K562 (cell line): ENCODE measurements around the gene ZSCAN12. TPM values are rescaled to one million over a fixed set of nuclear protein-coding genes. Genes with fewer than 3 reads are reported as not detected.

Source experiments
- ATAC-seq: fragments of 200-7000 bp; cut with Tn5 transposase; 3 replicates; pipeline ENCODE4 v1.9.1; 2020; ENCODE audit warnings: moderate library complexity
- BruUV-seq: library from RNA; stranded (reverse); fragments of 400-500 nt; replicated peaks from 2 replicates; lab custom pipeline; 2021; lab: Mats Ljungman, UMichigan
- CTCF ChIA-PET: fragments of 300-600 bp; formaldehyde crosslinking; extraction: SDS; loops from one replicate; lab custom pipeline; 2021; ENCODE audit warnings: low intra/inter-chr PET ratio; lab: Yijun Ruan, JAX
- POLR2A ChIA-PET: fragments of 300-600, 350-650 bp; sonication (Branson Sonifier 250); formaldehyde crosslinking; extraction: SDS; loops from one replicate; lab custom pipeline; 2021; ENCODE audit warnings: antibody characterized with exemption, inconsistent platforms; lab: Yijun Ruan, JAX
- DNase-seq, 4 experiments: peaks; one replicate each; pipeline versions ENCODE4 v3.0.0 to v3.0.0-alpha.2; 2011 to 2018; ENCODE audit warnings: low spot score in 3 of 4, mixed read lengths in 3 of 4; ENCODE audit errors: extremely low read depth in 1 of 4
- FAIRE-seq: peaks from 2 replicates; lab custom pipeline; 2011; peaks lifted over from hg19 to GRCh38; lab: Jason Lieb, UNC
- H2AFZ ChIP-seq: 2 replicates; pipeline ENCODE4 v1.6.0; 2011; ENCODE audit warnings: low read depth, low read length, control low read depth, inconsistent platforms
- H3K27ac ChIP-seq: fragments of 200-600 bp; 3 replicates; pipeline ENCODE4 v1.8.0; 2011; ENCODE audit warnings: low read depth, mild to moderate bottlenecking, control low read depth, inconsistent platforms, low read length, moderate library complexity, mixed read lengths; ENCODE audit errors: extremely low read depth
- H3K27me3 ChIP-seq, 2 experiments: fragments of 300-600 bp in 1 of 2; 2 replicates in 1 of 2; 3 replicates in 1 of 2; pipeline versions ENCODE4 v1.6.0 to v1.8.0; 2011; ENCODE audit warnings: inconsistent platforms in 2 of 2, low read length in 2 of 2, mild to moderate bottlenecking in 1 of 2, mixed read lengths in 1 of 2, moderate library complexity in 1 of 2; ENCODE audit not compliant: control insufficient read depth in 2 of 2, insufficient read depth in 2 of 2
- H3K36me3 ChIP-seq: fragments of 300-600 bp; 3 replicates; pipeline ENCODE4 v1.8.0; 2011; ENCODE audit warnings: mild to moderate bottlenecking, low read length, inconsistent platforms; ENCODE audit not compliant: control insufficient read depth, insufficient read depth
- H3K4me1 ChIP-seq, 2 experiments: fragments of 200-600 bp in 1 of 2; replicated peaks in 1 of 2; 2 replicates in 1 of 2; 3 replicates in 1 of 2; pipeline versions ENCODE4 v1.5.1 to v1.8.0; 2011; ENCODE audit warnings: inconsistent platforms in 2 of 2, low read length in 2 of 2, mild to moderate bottlenecking in 1 of 2, mixed read lengths in 1 of 2, moderate library complexity in 1 of 2; ENCODE audit not compliant: control insufficient read depth in 2 of 2, insufficient read depth in 2 of 2
- H3K4me2 ChIP-seq: 2 replicates; pipeline ENCODE4 v1.6.1; 2011; ENCODE audit warnings: low read length, control low read depth, inconsistent platforms, mixed read lengths; ENCODE audit not compliant: insufficient read depth
- H3K4me3 ChIP-seq: fragments of 200-600 bp; sonication (generic), shearing (Covaris generic); 2 replicates; pipeline ENCODE4 v1.5.1; 2016; ENCODE audit warnings: control low read depth, inconsistent platforms
- H3K79me2 ChIP-seq: fragments of 200-600 bp; 3 replicates; pipeline ENCODE4 v1.8.0; 2011; ENCODE audit warnings: low read length, inconsistent platforms; ENCODE audit not compliant: control insufficient read depth, insufficient read depth
- H3K9ac ChIP-seq, 2 experiments: 2 replicates each; pipeline versions ENCODE4 v1.6.0 to v1.6.1; 2011; ENCODE audit warnings: low read depth in 2 of 2, low read length in 2 of 2, control low read depth in 1 of 2, inconsistent platforms in 1 of 2, mild to moderate bottlenecking in 1 of 2, mixed read lengths in 1 of 2; ENCODE audit not compliant: insufficient read depth in 1 of 2
- H3K9me1 ChIP-seq: one replicate; pipeline ENCODE4 v1.6.0; 2011; ENCODE audit warnings: inconsistent platforms, mild to moderate bottlenecking, low read length, moderate library complexity; ENCODE audit not compliant: control insufficient read depth, insufficient read depth
- H3K9me3 ChIP-seq: replicated peaks from 2 replicates; pipeline ENCODE4 v1.5.1; 2011; ENCODE audit warnings: low read depth, low read length, inconsistent platforms; ENCODE audit not compliant: control insufficient read depth, insufficient read depth
- H4K20me1 ChIP-seq: replicated peaks from 2 replicates; pipeline ENCODE4 v1.6.1; 2011; ENCODE audit warnings: low read length, inconsistent platforms, mixed read lengths; ENCODE audit not compliant: control insufficient read depth, insufficient read depth
- ARHGAP35 ChIP-seq: fragments of 450-650 bp; IDR thresholded peaks from 2 replicates; pipeline ENCODE4 v1.6.1; 2018; ENCODE audit not compliant: partially characterized antibody
- NFRKB ChIP-seq: fragments of 450-650 bp; IDR thresholded peaks from 2 replicates; pipeline ENCODE4 v1.6.1; 2016; ENCODE audit warnings: low read depth
- POLR2AphosphoS2 ChIP-seq: IDR thresholded peaks from 2 replicates; pipeline ENCODE4 v1.6.1; 2012; ENCODE audit warnings: low read length, improper control_type of control experiment
- ZBTB26 ChIP-seq: fragments of 450-650 bp; formaldehyde crosslinking; IDR thresholded peaks from 2 replicates; pipeline ENCODE4 v1.4.0; 2022; ENCODE audit warnings: missing genetic modification characterization
- ZNF316 ChIP-seq: fragments of 450-650 bp; IDR thresholded peaks from 2 replicates; pipeline ENCODE4 v1.6.1; 2016
- ZNF75A ChIP-seq: fragments of 450-650 bp; formaldehyde crosslinking; IDR thresholded peaks from 2 replicates; pipeline ENCODE4 v1.4.0; 2020; ENCODE audit warnings: mild to moderate bottlenecking
- WGBS: fragments of 100-300 bp; shearing (Covaris generic); methylation state at CpG from one replicate; pipeline ENCODE4 v1.1.6; 2016; ENCODE audit warnings: low coverage, mixed read lengths; ENCODE audit not compliant: insufficient coverage; ENCODE audit errors: missing lambda C conversion rate; 5-methylcytosine and 5-hydroxymethylcytosine counted together
- in situ Hi-C: fragments of 300-500 bp; cut with MboI; formaldehyde crosslinking; loops from 4 replicates; pipeline ENCODE4 v1.15.0; 2018; ENCODE audit warnings: inconsistent platforms, mixed read lengths
- intact Hi-C: fragments of 100-400 bp; cut with micrococcal nuclease; formaldehyde crosslinking; loops from 2 replicates; pipeline ENCODE4 v1.14.2; 2022
- polyA plus RNA-seq, 8 experiments: library from polyadenylated mRNA; depleted of rRNA in 4 of 8; stranded (reverse) in 5 of 8; unstranded in 3 of 8; fragments of >200 nt; fragmentation: Nextera tagmentation in 2 of 8; fragmentation: Illumina TruSeq in 1 of 8; extraction: Ambion mirVana in 2 of 8; extraction: Trizol in 1 of 8; gene quantifications; 2 replicates each; pipeline versions ENCODE4 v1.2.1 to v1.2.3, GENCODE V29; 2011 to 2014; ENCODE audit warnings: inconsistent platforms in 1 of 8, missing spikeins in 1 of 8
- total RNA-seq, 7 experiments: library from RNA; depleted of rRNA in 6 of 7; stranded (reverse); fragments of >200 nt in 6 of 7; fragmentation: Illumina TruSeq in 2 of 7; extraction: Trizol in 2 of 7; gene quantifications; 2 replicates each; pipeline versions ENCODE4 v1.2.1 to v1.2.3, GENCODE V29; 2011 to 2021; ENCODE audit warnings: low replicate concordance in 1 of 7
- TF ChIP-seq, protein P1 (sequence below): fragments of 450-650 bp; IDR thresholded peaks from 2 replicates; pipeline ENCODE4 v1.6.1; 2016; ENCODE audit warnings: mild to moderate bottlenecking, moderate library complexity

The ZSCAN12 gene
- total and polyA plus RNA-seq, 9 of the 15 experiments (the other 6 are each of a cell fraction or from before 2014, with no cell fraction given): 2.5 to 19.6 (median 12.5) TPM

- no peak for TF ChIP-seq ZNF316
Measured at GRCh38 chr6:28383235-28384142, 16.1 kb downstream of the ZSCAN12 start (continued).

- H3K27ac ChIP-seq: no peak overlapping the region
- H3K36me3 ChIP-seq: peaks cover 89% of the 10 kb centered on the region
- no peak overlapping the region for H2AFZ ChIP-seq
- peaks cover 4 to 6% of the 10 kb centered on the region in 2 experiments; a peak in 3 of 5 replicates for H3K4me1 ChIP-seq
- ChIA-PET CTCF (no interaction called here), POLR2A (interaction anchor here (1.6 kb wide), 1 partner anchor 42 kb away, joined by 3 read pairs; no protein-coding TSS in a partner anchor)
- H3K9ac ChIP-seq: no peak overlapping the region
- peaks cover 18% of the 10 kb centered on the region for H3K9me3 ChIP-seq
- BruUV-seq: no TSS peak
- no peak for FAIRE-seq
- in situ Hi-C loops: no loop called here
- WGBS: 93% methylated on average over 2 of the region's 2 CpGs
- no peaks in the 10 kb centered on the region for H3K27me3 ChIP-seq
- no peaks in the 10 kb centered on the region for H3K9me1 ChIP-seq
- no peak overlapping the region for H3K4me2 ChIP-seq
- no peak overlapping the region for H3K4me3 ChIP-seq
- intact Hi-C loops: no loop called here
- no peak for ATAC-seq
- H3K79me2 ChIP-seq: peaks cover 63% of the 10 kb centered on the region
- no peak for DNase-seq
- H4K20me1 ChIP-seq: no peaks in the 10 kb centered on the region
- TF ChIP-seq POLR2AphosphoS2: 0 out of 2 replicates have a peak, but pooled peaks have one; percentile 42
- no peak for TF ChIP-seq ARHGAP35
- TF ChIP-seq, protein P1, sequence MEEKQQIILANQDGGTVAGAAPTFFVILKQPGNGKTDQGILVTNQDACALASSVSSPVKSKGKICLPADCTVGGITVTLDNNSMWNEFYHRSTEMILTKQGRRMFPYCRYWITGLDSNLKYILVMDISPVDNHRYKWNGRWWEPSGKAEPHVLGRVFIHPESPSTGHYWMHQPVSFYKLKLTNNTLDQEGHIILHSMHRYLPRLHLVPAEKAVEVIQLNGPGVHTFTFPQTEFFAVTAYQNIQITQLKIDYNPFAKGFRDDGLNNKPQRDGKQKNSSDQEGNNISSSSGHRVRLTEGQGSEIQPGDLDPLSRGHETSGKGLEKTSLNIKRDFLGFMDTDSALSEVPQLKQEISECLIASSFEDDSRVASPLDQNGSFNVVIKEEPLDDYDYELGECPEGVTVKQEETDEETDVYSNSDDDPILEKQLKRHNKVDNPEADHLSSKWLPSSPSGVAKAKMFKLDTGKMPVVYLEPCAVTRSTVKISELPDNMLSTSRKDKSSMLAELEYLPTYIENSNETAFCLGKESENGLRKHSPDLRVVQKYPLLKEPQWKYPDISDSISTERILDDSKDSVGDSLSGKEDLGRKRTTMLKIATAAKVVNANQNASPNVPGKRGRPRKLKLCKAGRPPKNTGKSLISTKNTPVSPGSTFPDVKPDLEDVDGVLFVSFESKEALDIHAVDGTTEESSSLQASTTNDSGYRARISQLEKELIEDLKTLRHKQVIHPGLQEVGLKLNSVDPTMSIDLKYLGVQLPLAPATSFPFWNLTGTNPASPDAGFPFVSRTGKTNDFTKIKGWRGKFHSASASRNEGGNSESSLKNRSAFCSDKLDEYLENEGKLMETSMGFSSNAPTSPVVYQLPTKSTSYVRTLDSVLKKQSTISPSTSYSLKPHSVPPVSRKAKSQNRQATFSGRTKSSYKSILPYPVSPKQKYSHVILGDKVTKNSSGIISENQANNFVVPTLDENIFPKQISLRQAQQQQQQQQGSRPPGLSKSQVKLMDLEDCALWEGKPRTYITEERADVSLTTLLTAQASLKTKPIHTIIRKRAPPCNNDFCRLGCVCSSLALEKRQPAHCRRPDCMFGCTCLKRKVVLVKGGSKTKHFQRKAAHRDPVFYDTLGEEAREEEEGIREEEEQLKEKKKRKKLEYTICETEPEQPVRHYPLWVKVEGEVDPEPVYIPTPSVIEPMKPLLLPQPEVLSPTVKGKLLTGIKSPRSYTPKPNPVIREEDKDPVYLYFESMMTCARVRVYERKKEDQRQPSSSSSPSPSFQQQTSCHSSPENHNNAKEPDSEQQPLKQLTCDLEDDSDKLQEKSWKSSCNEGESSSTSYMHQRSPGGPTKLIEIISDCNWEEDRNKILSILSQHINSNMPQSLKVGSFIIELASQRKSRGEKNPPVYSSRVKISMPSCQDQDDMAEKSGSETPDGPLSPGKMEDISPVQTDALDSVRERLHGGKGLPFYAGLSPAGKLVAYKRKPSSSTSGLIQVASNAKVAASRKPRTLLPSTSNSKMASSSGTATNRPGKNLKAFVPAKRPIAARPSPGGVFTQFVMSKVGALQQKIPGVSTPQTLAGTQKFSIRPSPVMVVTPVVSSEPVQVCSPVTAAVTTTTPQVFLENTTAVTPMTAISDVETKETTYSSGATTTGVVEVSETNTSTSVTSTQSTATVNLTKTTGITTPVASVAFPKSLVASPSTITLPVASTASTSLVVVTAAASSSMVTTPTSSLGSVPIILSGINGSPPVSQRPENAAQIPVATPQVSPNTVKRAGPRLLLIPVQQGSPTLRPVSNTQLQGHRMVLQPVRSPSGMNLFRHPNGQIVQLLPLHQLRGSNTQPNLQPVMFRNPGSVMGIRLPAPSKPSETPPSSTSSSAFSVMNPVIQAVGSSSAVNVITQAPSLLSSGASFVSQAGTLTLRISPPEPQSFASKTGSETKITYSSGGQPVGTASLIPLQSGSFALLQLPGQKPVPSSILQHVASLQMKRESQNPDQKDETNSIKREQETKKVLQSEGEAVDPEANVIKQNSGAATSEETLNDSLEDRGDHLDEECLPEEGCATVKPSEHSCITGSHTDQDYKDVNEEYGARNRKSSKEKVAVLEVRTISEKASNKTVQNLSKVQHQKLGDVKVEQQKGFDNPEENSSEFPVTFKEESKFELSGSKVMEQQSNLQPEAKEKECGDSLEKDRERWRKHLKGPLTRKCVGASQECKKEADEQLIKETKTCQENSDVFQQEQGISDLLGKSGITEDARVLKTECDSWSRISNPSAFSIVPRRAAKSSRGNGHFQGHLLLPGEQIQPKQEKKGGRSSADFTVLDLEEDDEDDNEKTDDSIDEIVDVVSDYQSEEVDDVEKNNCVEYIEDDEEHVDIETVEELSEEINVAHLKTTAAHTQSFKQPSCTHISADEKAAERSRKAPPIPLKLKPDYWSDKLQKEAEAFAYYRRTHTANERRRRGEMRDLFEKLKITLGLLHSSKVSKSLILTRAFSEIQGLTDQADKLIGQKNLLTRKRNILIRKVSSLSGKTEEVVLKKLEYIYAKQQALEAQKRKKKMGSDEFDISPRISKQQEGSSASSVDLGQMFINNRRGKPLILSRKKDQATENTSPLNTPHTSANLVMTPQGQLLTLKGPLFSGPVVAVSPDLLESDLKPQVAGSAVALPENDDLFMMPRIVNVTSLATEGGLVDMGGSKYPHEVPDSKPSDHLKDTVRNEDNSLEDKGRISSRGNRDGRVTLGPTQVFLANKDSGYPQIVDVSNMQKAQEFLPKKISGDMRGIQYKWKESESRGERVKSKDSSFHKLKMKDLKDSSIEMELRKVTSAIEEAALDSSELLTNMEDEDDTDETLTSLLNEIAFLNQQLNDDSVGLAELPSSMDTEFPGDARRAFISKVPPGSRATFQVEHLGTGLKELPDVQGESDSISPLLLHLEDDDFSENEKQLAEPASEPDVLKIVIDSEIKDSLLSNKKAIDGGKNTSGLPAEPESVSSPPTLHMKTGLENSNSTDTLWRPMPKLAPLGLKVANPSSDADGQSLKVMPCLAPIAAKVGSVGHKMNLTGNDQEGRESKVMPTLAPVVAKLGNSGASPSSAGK: peak; percentile 45
- no peak for TF ChIP-seq ZBTB26 (CRISPR knock-in tag)
- peak; percentile 82 for TF ChIP-seq ZNF75A (CRISPR knock-in tag)
- TF ChIP-seq NFRKB: no peak
Measured at GRCh38 chr6:28380381-28380780, 19.2 kb downstream of the ZSCAN12 start.
